Loucy (cell line): ENCODE measurements around the gene SEC14L3.

Source experiments
- EZH2phosphoT487 ChIP-seq: fragments of 200-600 bp; IDR thresholded peaks from 2 replicates; pipeline ENCODE4 v1.6.1; 2018; ENCODE audit warnings: antibody characterized with exemption, mild to moderate bottlenecking, moderate library complexity, borderline replicate concordance
- TF ChIP-seq, protein P1 (sequence below): fragments of 200-600 bp; sonication (generic); conservative IDR thresholded peaks from 2 replicates; pipeline ENCODE4 v1.5.1; 2014; ENCODE audit warnings: mild to moderate bottlenecking, antibody characterized with exemption, low read length

DNA sequence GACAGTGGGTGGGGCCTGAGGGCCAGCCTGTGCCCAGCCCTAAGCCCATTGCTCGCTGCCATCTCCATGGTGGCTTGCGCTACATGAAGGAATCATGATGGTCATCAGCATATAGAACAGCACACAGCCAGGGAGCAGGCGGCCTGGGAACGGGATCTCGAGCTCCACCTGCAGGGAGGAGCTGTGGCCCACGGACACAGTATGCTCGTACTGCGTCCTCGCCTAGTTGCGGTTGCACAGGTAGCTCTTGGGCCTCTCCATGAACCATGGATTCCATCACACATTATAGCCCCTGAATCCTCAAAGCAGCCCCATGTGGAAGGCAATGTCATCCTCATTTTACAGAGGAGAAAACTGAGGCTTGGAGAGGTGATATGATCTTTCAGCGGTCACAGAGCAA lies 18.6 kb upstream of the SEC14L3 start:
- TF ChIP-seq, protein P1, sequence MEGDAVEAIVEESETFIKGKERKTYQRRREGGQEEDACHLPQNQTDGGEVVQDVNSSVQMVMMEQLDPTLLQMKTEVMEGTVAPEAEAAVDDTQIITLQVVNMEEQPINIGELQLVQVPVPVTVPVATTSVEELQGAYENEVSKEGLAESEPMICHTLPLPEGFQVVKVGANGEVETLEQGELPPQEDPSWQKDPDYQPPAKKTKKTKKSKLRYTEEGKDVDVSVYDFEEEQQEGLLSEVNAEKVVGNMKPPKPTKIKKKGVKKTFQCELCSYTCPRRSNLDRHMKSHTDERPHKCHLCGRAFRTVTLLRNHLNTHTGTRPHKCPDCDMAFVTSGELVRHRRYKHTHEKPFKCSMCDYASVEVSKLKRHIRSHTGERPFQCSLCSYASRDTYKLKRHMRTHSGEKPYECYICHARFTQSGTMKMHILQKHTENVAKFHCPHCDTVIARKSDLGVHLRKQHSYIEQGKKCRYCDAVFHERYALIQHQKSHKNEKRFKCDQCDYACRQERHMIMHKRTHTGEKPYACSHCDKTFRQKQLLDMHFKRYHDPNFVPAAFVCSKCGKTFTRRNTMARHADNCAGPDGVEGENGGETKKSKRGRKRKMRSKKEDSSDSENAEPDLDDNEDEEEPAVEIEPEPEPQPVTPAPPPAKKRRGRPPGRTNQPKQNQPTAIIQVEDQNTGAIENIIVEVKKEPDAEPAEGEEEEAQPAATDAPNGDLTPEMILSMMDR = no peak; the same call in 1 of the 2 replicates
- no peak for TF ChIP-seq EZH2phosphoT487
